ENCODE data around the gene METTL26.

Gene METTL26

GRCh38 chr16:683396-684070, 47.4 kb upstream of the METTL26 start:
- TF ChIP-seq EZH2phosphoT487 (IDR thresholded peaks at IDR 0.05; ENCODE audit: borderline replicate concordance): no peak
- no peak for TF ChIP-seq CTCF (conservative IDR thresholded peaks at IDR 0.05; ENCODE audit: low read length)
- no peak overlapping the region for H2AFZ ChIP-seq (ENCODE audit: low read length)

GRCh38 chr16:682493-683395, 46.6 kb upstream of the METTL26 start:
- peaks cover 2% of the 10 kb centered on the region for H4K20me1 ChIP-seq (ENCODE audit: insufficient read depth, low read length, poor library complexity, severe bottlenecking)
- H3K4me2 ChIP-seq (ENCODE audit: low read depth, low read length, poor library complexity, severe bottlenecking): no peak overlapping the region
- no peak overlapping the region for H3K9ac ChIP-seq (ENCODE audit: low read depth, low read length, poor library complexity, severe bottlenecking)
- H3K4me3 ChIP-seq (ENCODE audit: low read length, poor library complexity, severe bottlenecking): no peak overlapping the region
- no peaks in the 10 kb centered on the region for H3K36me3 ChIP-seq (ENCODE audit: insufficient read depth, low read length)
- peaks cover 16% of the 10 kb centered on the region; the same call in 1 of the 2 replicates for H3K79me2 ChIP-seq (ENCODE audit: insufficient read depth, low read length)
- no peak overlapping the region for H2AFZ ChIP-seq (ENCODE audit: low read length)
- no peaks in the 10 kb centered on the region for H3K27me3 ChIP-seq (ENCODE audit: insufficient read depth, low read length, poor library complexity, severe bottlenecking)
- TF ChIP-seq CTCF (conservative IDR thresholded peaks at IDR 0.05; ENCODE audit: low read length) (no peak), EZH2phosphoT487 (IDR thresholded peaks at IDR 0.05; ENCODE audit: borderline replicate concordance) (no peak)
- H3K9me3 ChIP-seq (ENCODE audit: insufficient read depth, low read depth, low read length): no peaks in the 10 kb centered on the region
- no peaks in the 10 kb centered on the region for H3F3A ChIP-seq (ENCODE audit: low read depth)
- peaks cover 4% of the 10 kb centered on the region for H3K4me1 ChIP-seq (ENCODE audit: insufficient read depth, low read length, poor library complexity, severe bottlenecking)
- no peaks in the 10 kb centered on the region for H3K9me2 ChIP-seq (replicated peaks; ENCODE audit: low read depth, low read length)

More at GRCh38 chr16:683396-684070, 47.4 kb upstream of the METTL26 start:
- peaks cover 2% of the 10 kb centered on the region for H4K20me1 ChIP-seq (ENCODE audit: insufficient read depth, low read length, poor library complexity, severe bottlenecking)
- H3K79me2 ChIP-seq (ENCODE audit: insufficient read depth, low read length): peaks cover 16% of the 10 kb centered on the region; the same call in 1 of the 2 replicates
- H3F3A ChIP-seq (ENCODE audit: low read depth): no peaks in the 10 kb centered on the region
- peaks cover 4% of the 10 kb centered on the region for H3K4me1 ChIP-seq (ENCODE audit: insufficient read depth, low read length, poor library complexity, severe bottlenecking)
- no peaks in the 10 kb centered on the region for H3K9me2 ChIP-seq (replicated peaks; ENCODE audit: low read depth, low read length)
- H3K4me3 ChIP-seq (ENCODE audit: low read length, poor library complexity, severe bottlenecking): no peak overlapping the region
- H3K9ac ChIP-seq (ENCODE audit: low read depth, low read length, poor library complexity, severe bottlenecking): no peak overlapping the region
- no peaks in the 10 kb centered on the region for H3K36me3 ChIP-seq (ENCODE audit: insufficient read depth, low read length)
- no peak overlapping the region for H3K4me2 ChIP-seq (ENCODE audit: low read depth, low read length, poor library complexity, severe bottlenecking)
- H3K27me3 ChIP-seq (ENCODE audit: insufficient read depth, low read length, poor library complexity, severe bottlenecking): no peaks in the 10 kb centered on the region
- no peaks in the 10 kb centered on the region for H3K9me3 ChIP-seq (ENCODE audit: insufficient read depth, low read depth, low read length)

- Histone ChIP-seq H3K36me3 (ENCODE audit: insufficient read depth, low read length) (no peaks in the 10 kb centered on the region), H3F3A (ENCODE audit: low read depth) (no peaks in the 10 kb centered on the region), H3K9me3 (ENCODE audit: insufficient read depth, low read depth, low read length) (no peaks in the 10 kb centered on the region), H3K9me2 (replicated peaks; ENCODE audit: low read depth, low read length) (no peaks in the 10 kb centered on the region), H3K27me3 (ENCODE audit: insufficient read depth, low read length, poor library complexity, severe bottlenecking) (no peaks in the 10 kb centered on the region), H4K20me1 (ENCODE audit: insufficient read depth, low read length, poor library complexity, severe bottlenecking) (peaks cover 2% of the 10 kb centered on the region), H3K4me1 (ENCODE audit: insufficient read depth, low read length, poor library complexity, severe bottlenecking) (peaks cover 4% of the 10 kb centered on the region), H3K9ac (ENCODE audit: low read depth, low read length, poor library complexity, severe bottlenecking) (peak overlapping the region; percentile 76), H3K79me2 (ENCODE audit: insufficient read depth, low read length) (peaks cover 16% of the 10 kb centered on the region; the same call in 1 of the 2 replicates), H3K4me2 (ENCODE audit: low read depth, low read length, poor library complexity, severe bottlenecking) (peak overlapping the region; percentile 73), H3K4me3 (ENCODE audit: low read length, poor library complexity, severe bottlenecking) (peak overlapping the region; percentile 82), H2AFZ (ENCODE audit: low read length) (no peak overlapping the region)
- TF ChIP-seq EZH2phosphoT487 (IDR thresholded peaks at IDR 0.05; ENCODE audit: borderline replicate concordance) (no peak), CTCF (conservative IDR thresholded peaks at IDR 0.05; ENCODE audit: low read length) (no peak)
Measured at GRCh38 chr16:681746-682427, 45.8 kb upstream of the METTL26 start.

Measured in Loucy (cell line).